ENCODE measurements around the gene RNF145.

DNA sequence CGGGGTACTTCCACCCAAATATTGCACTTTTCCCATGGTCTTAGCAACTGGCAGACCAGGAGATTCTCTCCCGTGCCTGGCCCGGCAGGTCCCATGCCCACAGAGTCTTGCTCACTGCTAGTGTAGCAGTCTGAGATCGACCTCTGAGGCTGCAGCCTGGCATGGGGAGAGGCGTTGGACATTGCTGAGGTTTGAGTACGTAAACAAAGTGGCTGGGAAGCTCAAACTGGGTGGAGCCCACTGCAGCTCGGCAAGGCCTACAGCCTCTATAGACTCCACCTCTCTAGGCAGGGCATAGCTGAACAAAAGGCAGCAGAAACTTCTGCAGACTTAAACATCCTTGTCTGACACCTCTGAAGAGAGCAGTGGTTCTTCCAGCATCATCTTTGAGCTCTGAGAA, 69.6 kb downstream of the RNF145 start:
- TF ChIP-seq, protein P1, sequence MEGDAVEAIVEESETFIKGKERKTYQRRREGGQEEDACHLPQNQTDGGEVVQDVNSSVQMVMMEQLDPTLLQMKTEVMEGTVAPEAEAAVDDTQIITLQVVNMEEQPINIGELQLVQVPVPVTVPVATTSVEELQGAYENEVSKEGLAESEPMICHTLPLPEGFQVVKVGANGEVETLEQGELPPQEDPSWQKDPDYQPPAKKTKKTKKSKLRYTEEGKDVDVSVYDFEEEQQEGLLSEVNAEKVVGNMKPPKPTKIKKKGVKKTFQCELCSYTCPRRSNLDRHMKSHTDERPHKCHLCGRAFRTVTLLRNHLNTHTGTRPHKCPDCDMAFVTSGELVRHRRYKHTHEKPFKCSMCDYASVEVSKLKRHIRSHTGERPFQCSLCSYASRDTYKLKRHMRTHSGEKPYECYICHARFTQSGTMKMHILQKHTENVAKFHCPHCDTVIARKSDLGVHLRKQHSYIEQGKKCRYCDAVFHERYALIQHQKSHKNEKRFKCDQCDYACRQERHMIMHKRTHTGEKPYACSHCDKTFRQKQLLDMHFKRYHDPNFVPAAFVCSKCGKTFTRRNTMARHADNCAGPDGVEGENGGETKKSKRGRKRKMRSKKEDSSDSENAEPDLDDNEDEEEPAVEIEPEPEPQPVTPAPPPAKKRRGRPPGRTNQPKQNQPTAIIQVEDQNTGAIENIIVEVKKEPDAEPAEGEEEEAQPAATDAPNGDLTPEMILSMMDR (IDR thresholded peaks at IDR 0.05), result no peak
- TF ChIP-seq POLR2A (IDR thresholded peaks at IDR 0.05), result no peak
